GM19395 (cell line): ENCODE results near the gene DDX41.
"Not testable (repeated sequence)": the region's sequence is repeated elsewhere in the genome, so short reads cannot be mapped to it uniquely, and the experiment has no call there.

ENCODE experiments used
- ATAC-seq: cut with Tn5 transposase; IDR thresholded peaks from one replicate; pipeline ENCODE4 v1.9.1; 2021; ENCODE audit warnings: mild to moderate bottlenecking, moderate library complexity; ENCODE audit not compliant: unreplicated experiment

DDX41 gene

DNA sequence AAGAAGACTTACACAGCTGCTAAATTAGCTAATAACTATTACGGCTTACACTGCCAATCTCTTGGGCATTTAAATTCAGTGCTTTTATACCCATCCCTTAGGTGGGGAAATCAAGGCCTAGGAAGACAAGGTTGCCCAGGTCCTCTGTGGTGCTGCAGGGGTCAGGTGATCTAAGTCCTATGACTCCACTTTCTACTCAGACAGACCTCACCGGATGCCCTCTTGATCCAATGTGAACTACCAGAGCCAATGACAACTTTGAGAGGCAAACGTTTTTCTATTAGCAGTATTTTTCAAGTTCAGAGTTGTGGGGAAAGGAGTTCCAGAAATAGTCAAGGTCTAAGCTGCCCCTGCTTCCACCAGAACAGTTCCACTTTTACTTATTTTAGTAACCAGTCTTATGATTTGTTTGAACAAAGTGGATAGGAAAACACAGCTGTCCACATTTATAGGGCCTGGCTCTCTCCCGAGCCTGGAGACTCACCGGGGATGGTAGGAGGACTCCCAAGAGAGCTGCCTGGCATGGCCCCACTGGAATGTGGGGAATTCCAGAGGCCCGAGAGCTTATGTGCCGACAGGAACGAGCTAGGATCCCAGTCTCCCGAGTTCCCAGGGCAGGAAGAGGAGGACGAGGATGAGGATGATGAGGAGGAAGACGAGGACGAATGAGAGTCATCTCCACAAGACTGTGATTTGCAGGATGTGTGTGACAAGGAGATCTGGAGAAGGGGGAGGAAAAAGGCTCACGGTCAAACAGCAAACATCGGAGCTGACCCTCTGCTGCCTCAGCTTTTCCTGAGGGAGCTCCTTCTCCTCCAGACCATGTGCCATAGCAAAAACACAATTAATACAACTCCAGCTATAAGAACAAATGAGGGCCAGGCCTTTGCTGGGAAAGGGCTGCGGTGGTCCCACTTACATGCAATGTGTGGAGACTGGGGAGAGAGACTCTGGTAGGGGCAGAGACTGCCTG lies 20.9 kb upstream of the DDX41 start:
- no peak for ATAC-seq

DNA sequence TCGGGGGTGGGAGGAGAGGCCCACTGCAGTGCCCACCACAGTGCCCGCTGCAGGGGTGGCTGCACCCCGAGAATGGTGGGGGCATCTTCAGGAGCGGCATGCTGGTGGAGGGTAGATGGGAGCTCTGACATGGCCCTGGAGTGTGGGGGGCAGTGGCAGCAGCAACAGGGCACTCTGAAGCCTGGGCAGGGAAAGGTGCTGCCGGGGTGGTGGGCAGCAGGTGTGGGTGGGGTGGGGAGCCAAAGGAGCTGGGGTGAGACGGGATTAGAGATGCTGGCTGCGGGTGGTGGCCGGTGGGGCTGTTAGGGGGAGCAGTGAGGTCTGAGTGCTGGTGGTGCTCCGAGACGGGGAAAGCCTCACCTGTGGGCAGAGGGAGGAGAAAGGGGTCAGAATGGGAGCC lies 19.6 kb upstream of the DDX41 start:
- ATAC-seq: no peak

DNA sequence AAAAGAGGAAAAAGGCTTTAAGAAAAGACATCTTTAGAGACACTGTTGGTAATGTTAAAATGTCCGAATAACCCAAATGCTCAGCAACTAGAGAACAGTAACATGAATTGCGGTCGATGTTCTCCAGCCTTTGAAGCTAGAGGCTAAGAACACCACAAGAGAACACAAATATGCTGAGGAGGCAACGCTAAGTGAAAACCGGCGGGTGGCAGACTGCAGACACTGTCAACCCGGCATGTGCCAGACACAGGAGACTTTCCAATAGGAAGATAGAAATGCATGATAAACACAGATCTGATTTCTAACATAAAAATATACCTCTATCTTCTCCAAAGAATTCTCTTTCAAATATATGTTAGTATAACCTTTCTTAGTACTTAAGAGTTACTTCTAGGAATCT lies 18.4 kb upstream of the DDX41 start:
- no peak for ATAC-seq

DNA sequence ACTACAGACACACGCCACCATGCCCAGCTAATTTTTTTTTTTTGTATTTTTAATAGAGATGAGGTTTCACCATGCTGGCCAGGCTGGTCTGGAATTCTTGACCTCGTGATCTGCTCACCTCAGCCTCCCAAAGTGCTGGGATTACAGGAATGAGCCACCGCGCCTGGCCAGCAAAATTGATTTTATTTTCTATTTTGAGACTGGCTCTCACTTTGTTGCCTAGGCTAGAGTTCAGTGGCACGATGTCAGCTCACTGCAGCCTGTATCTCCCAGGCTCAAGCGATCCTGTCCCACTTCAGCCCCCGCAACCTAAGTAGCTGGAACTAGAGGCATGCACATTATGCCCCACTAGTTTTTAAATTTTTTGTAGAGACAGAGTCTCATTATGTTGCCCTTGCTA lies 17.7 kb upstream of the DDX41 start:
- not testable (repeated sequence) for ATAC-seq

DNA sequence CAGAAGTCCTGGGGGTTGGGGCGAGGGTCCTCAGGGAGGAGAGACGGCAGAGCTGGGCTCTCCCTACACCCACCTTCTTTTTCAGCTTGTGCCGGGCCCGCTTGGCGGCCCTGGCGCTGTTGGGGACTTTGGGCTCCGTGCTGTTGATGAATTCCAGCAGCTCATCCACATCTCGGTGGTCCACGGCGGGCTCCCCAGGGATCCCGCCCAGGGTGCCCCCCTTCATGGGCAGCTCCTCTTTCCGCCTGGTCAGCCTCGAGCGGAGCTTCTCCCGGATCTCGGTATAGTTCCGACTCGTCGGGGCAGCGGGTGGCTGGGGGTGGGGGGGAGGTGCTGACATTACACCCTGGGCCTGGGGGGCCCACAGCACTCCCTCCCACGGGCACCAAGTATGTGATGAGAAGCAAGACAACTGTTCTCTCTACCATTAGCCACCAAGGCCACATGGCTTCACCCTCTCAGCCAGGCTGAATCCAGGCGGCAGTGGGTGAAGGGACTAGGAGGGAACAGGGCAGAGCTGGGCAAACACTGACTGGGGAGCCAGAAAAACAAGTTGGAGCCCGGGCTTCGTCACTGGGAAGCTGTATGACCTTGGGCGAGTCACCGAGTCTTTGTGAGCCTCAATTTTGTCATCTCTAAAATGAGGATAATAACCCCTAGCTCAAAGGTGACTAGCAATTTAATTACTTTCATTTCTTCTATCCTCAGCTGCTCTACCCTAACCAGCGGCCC lies 14.6 kb upstream of the DDX41 start:
- ATAC-seq: no peak

DNA sequence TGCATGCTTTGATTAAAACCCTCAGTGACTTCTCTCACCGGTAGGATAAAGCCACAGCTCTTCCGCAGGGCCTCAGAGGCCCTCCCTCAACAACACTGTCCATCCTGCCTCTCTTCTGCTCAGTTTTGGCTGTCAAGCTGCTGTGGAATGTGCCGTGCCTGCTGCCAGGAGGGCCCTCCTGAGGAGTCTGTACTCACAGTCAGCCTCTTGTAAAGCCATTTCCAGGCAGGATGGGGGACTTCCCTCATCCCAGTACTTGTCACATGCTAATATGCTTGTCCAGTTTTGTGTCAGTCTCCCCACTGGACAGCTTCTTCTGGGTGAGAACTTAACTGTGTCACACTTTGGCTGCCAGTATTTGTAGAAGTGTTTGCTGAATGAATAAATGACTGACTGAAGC lies 13.9 kb upstream of the DDX41 start:
- ATAC-seq: no peak

DNA sequence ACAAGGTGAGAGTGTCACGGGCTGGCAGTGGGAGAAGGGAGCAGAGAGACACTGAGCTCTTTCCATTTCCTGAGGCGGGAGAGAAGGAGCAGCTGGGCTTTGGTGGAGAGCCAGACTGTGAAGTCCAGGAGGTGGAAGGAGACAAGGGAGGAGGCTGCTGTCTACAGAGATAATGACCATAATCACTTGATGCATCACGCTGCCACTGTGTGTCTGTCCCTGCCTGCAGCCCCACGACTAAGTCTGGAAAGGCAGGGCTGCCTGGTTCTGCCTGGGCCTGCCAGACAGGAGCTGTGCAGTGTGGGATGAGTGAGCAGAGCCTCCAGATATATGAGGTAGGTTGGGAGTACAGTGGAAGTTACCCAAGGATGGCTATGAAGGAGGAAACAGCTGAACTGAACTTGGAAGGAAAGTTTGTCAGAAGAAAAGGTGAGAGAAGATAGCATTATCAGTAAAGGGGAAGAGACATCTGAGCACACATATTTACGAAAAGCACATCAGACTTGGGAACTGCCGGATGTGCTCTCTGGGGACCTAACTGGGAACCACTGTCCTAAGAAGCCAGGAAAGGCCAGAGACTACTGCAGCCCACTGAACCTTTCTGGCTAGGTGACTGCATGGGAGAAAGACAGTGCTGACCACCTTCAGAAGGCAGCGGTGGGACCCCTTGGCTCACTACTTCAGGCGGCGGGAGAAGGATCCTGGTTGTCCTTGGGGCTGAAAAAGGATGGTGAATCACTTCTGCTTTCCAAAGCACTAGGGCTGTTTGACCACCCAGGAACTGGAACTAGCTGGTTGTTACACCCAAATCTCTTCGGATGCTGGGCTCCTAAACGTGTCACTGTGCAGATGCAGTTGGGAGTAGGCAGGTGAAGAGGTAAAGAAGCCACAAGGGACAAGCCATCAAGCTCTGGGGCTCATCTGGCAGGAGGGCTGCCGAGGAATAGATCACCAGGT lies 12.8 kb upstream of the DDX41 start:
- no peak for ATAC-seq

DNA sequence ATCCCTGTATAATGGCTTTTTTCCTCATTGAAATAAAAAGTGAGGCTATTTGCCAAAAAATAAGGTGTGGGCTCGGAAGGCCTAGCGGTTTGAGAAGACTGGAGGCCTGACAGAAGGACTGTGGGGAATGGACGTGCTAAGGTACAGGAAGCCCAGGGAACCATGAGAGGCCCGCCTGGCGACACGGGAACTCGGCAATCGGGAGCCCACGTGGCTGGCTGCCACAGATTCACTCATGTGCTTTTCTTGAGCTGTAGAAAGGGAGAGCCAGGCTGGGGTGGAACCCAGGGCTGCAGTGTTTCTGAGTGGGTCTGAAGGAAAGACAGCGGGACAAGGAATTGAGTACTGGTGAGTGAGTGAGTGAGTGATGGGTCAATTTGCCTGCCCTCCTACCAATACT lies 11.9 kb upstream of the DDX41 start:
- no peak for ATAC-seq

DNA sequence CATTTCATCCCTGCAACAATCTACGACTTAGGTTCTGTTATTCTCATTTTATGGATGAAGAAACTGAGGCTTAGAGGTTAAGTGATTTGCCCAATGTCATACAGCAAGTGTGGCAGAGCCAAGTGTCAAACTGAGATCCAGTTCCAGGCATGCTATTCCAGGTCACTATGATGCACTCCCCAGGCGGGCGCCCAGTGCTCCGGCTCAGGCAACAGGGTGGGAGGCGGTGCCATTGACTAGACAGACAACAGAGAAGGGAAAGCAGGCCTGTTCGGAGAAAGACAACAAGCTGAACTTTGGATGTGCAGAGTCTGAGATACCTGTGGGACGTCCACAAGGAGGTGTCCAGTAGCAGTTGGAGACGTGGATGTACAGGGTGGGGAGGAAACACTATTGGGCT lies 10.8 kb upstream of the DDX41 start:
- ATAC-seq: no peak

DNA sequence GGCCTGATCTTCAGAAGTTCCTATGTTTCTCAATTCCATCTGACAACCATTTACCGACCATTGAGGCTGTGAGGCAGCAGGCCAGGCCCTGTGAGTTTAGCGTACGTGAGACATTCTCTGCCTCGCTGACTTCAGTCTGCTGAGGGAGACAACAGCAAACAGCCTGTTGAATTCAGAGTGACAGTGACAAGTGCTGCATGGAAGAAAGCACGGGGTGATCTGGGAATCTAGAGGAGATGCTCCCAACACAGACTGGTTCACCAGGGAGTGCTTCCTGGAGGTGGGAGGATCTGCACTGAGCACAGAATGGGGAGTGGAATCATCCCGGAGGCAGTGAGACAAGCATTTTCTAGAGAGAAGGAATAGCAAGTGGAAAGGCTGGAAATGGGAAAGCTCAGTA lies 10.0 kb upstream of the DDX41 start:
- ATAC-seq: no peak

DNA sequence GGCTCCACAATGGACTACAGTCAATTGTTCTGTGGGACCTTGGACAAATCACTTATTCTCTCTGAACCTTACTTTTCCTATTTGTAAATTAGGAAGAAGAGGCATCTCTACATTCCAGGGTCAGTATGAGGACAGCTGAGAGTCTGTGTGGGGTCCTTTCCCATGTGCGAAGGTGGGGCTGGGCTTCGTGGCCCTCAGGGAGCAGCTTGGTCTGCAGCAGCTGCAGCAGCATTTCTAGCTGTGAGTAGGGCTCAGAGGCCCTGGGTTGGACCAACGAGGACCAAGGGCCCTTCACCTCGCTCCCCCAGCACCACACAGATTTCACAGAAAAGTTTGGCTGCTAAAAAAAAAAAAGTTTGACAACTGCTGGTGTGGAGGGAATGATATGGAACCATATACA lies 9.4 kb upstream of the DDX41 start:
- ATAC-seq: no peak

DNA sequence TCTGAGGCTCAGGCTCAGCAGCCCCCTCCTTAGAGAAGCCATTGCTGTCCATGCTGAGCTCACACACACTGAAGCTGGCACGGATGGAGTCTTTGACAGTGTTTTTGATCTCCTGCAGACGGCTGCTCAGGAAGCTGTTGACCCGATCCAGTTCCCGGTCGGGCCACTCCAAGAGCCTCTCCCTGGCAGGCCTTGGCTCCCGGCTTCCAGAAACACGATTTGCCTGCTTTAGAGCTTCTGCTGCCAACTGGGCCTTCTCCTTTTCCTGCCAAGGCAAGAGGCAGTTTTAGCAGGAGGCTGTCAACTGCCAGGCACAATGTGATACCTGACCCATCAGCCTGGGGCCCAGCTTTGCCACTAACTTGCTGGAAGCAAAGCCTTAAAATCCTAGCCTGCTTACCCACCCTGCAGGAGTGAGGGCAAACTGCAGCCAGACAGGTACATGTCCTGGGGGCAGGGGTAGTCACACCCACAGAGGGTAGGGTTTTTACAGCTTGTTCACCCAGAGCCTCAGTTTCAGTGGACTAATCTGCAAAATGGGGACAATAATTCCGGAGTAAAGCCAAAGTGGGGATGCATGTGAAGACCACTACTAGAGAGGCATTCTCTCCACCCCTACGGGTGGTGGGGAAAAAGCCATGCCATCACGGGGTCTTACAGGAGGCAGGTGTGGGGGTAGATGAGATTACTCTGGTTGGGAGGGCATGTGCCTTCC lies 8.3 kb upstream of the DDX41 start:
- ATAC-seq: no peak

DNA sequence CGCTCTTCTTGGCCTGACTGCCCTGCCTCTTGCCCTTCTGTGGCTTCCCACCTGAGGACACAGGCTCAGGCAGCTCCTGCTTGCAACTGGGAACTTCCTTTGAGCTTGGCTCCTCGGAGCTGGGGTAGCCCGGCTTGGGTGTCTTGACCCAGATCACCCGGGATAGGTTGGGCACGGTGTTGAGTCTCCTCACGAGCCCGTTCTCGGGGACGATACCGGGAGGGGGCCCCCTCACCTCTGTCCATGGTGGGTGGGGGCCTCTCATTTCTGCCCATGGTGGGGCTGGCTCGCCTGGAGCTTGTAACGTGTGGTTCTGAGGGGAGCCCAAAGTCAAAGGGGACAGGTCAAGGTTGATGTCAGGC lies 7.8 kb upstream of the DDX41 start:
- ATAC-seq: no peak

DNA sequence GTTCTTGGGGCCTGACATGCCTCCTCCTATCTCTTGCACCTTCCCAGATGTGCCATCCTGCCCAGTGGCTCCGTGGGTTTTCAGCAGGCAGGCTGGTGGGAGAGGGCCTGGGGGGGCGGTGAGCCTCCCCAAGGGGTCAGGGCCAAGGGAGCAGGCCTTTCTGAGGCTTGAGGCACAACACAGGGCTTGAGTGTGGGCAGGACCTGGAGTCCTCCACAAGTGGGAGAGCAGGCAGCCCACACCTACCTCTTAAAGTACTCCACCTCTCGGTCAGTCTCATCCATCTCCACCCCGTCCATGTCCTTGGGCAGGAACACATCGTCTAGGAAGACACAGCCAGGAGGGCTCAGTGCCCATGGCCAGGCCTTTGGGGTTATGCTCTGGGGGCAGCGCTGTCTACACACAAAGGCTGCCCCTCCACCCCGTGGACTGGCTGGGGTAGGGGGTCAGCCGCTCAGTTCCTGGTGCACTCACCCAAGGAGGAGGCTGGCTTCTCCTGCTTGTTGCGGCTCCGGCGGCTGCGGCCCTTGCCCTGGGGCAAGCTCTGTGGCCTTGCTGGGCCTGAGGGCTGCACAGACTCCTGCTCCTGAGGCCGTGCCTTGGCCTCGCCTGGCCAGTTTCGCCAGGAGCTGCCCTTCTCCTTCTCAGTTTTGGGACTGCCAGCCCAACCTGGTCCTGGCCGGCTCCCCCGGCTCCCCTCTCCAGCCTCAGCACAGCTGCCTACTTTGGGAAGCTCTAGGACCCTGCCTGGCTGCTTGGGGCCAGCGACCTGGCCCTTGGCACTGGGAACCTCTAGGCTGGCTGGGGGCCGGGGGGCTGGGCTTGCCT lies 7.2 kb upstream of the DDX41 start:
- no peak for ATAC-seq

DNA sequence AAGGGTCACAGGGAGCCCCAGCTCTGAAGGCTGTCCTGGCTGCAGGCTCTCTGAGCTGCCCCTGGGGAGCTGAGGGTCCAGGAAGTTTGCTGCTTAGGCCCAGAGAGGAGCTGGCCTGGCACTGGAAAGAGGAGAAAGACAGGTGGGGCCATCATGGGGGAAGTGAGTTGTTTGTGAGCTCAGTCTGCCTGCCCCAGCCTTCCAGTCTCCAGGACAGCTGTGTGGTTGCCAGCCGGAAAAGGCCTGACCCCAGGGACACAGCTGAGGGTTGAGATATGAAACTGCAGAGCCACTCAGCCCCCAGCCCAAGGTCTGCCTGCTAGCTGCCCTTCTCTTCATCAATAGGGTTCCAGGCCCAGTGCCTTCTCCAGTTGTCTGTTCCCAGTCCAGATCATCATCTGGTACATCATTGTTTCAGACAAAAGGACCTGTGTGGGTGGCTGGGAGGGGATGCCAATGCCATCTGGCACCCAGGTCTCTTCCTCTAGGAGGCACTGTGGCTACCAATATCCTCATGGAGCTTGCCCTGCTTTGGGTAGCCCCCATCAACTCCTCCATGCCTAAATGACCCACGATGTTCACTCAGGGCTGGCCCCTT lies 4.3 kb upstream of the DDX41 start:
- no peak for ATAC-seq

DNA sequence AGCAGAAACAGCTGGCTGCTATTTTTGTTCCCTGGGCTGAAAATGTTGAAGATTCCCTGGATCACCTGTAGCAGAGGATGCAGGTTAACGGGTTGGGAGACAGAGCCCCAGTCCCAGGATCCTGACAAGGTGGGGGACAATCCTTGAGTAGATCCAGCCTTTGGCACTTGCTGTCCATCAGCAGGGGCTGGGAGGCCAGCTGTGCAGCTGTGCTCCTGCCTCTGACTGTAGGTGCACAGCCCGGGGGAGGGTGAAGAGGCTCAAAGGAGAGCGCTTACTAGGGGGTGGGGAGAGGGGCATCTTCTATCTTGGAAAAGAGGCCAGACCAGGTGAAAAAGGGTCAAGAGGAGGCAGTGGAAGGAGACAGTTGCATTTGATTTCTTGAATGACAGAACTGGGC lies 3.5 kb upstream of the DDX41 start:
- no peak for ATAC-seq

DNA sequence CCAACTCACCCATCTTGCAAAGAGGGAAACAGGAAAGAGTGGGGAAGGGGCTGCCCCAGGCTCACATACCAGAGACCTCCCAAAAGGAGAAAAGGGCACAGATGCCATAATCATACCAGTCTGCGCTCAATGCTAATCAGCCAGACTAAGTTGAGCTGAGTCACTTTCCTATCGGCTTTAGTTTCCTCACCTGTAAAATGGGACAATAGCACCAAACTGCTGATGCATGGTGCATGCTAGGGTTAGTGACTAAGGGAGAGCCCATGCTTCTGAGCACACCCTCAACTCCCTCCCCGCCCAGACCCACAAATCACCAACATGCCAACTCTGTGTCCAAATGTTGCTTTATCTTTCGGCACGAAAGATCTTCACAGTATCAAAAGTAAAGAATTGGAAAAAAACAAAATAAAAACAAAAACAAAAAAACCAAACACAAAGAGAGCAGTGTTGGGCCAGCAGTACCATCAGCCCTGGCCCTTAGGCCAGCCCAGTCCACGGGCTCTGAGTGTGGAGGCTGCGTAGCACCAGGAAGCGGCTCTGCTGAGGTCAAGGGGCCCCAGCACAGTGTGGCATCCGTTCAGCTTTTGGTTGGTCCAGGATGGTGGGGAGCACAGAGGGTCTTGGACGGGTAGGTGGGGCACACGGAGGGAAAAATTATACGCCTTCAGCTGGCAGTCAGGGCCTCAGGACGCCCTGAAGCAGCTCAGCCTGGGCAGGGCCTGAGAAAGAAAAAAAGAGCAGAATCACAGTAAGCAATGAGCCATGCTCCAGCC lies 2.9 kb upstream of the DDX41 start:
- ATAC-seq: no peak

DNA sequence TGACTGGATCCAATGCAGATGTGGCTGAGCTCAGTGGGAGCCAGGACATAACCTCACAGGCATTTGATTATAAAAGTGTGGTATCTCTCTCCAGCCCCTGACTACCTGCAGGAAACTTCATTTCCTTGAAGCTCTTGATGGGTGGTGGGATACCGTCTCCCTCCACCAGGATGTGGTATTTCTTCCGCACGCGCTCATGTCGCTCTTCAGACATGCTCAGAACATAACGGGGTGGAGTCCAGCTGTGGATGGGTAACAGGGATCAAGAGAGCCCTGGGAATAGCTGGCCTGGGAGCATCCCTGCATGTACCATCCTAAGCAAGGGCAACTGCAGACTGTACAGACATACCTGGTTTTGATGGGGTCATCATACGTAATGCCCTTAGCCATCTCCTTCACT lies 1.2 kb downstream of the DDX41 start:
- ATAC-seq: no peak

DNA sequence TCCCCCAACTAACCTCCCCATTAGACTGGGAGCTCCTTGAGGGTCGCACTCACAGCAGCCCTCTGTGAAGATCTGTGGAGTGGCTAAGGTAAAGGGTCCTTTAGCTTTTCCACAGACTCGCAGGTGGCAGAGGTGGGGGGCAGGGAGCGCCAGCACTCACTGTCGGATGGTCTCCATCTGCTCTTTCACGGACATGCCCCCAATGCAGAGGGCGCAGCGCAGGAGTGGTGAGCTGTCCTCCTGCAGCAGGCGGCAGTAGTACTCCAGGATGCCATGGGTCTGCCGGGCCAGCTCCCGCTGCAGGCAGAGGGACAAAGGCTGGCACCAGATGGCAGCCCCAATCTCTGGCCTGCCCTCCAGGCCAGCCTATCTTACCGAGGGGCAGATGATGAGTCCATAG lies 2.2 kb downstream of the DDX41 start:
- ATAC-seq: no peak
